Measurements from ENCODE around the gene GULP1. TPM values are rescaled to one million over a fixed set of nuclear protein-coding genes. Genes with fewer than 3 reads are reported as not detected.

Gene GULP1
- total RNA-seq, 1 experiment from 2014 or later: 140 TPM

DNA sequence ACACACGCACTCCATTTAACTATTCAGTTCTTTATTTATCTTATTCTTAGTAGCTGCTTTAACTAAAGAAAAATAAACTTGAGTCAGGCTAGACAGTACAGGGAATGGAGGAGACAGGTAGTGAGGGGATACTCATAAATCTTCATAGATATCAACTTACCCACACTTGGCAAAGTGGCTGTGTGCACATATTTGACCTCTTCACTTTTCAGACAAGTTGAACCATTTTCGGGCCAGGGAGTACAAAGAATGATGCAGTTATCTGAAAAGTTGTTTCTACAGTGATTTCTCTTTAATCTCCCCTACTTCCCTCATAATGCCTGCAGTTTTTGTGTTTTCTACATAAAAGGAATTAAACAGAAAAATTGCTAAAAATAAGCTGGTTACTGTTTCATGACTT is 307.5 kb downstream of the GULP1 start:
- H3K18ac ChIP-seq (ENCODE audit: insufficient read length, low read depth, low read length): no peak overlapping the region
- no peak overlapping the region for H3K56ac ChIP-seq (ENCODE audit: insufficient read length, low read depth, low read length)
- no peaks in the 10 kb centered on the region for H3K23me2 ChIP-seq (ENCODE audit: insufficient read length, low read depth, low read length, poor library complexity, severe bottlenecking)
- TF ChIP-seq, protein P1, sequence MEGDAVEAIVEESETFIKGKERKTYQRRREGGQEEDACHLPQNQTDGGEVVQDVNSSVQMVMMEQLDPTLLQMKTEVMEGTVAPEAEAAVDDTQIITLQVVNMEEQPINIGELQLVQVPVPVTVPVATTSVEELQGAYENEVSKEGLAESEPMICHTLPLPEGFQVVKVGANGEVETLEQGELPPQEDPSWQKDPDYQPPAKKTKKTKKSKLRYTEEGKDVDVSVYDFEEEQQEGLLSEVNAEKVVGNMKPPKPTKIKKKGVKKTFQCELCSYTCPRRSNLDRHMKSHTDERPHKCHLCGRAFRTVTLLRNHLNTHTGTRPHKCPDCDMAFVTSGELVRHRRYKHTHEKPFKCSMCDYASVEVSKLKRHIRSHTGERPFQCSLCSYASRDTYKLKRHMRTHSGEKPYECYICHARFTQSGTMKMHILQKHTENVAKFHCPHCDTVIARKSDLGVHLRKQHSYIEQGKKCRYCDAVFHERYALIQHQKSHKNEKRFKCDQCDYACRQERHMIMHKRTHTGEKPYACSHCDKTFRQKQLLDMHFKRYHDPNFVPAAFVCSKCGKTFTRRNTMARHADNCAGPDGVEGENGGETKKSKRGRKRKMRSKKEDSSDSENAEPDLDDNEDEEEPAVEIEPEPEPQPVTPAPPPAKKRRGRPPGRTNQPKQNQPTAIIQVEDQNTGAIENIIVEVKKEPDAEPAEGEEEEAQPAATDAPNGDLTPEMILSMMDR (conservative IDR thresholded peaks at IDR 0.05): no peak
- H2BK20ac ChIP-seq (ENCODE audit: low read depth, low read length, poor library complexity, severe bottlenecking): no peak overlapping the region
- Mint-ChIP-seq H3K27me3 (ENCODE audit: low read depth) (no peaks in the 10 kb centered on the region), H3K27ac (peak overlapping the region in 2 of 3 experiments; percentile 4 to 86; a peak in 3 of 7 replicates), H3K9me3 (no peaks in the 10 kb centered on the region), H3K36me3 (ENCODE audit: insufficient read depth in 1 of 3, low read depth in 3 of 3) (peaks cover 2 to 8% (median 3%) of the 10 kb centered on the region in 3 experiments; a peak in 3 of 7 replicates), H3K4me1 (peaks cover 23 to 24% of the 10 kb centered on the region in 2 experiments), H3K4me3 (no peak overlapping the region)
- no peaks in the 10 kb centered on the region for H3K9me3 ChIP-seq (ENCODE audit: control insufficient read depth, low read depth, low read length)
- no CpG with 5 or more reads among the region's 2 CpGs for WGBS (ENCODE audit: extremely low coverage, insufficient read length, low lambda C conversion rate)
- no peak for DNase-seq
- no peak overlapping the region for H4K91ac ChIP-seq (ENCODE audit: insufficient read length, low read depth, low read length)
- no peak overlapping the region for H3K4me2 ChIP-seq (ENCODE audit: insufficient read depth, insufficient read length, low read length)
- H3K4ac ChIP-seq (ENCODE audit: low read depth, low read length): no peak overlapping the region
- H4K20me1 ChIP-seq (ENCODE audit: control insufficient read depth, insufficient read depth, insufficient read length): no peaks in the 10 kb centered on the region
- H2AK5ac ChIP-seq (ENCODE audit: insufficient read length, low read length): no peak overlapping the region
- no peaks in the 10 kb centered on the region for H3K27me3 ChIP-seq (ENCODE audit: insufficient read depth, low read length)
- H3T11ph ChIP-seq (ENCODE audit: low read length): no peak overlapping the region
- H2BK15ac ChIP-seq (ENCODE audit: low read depth, low read length): no peak overlapping the region
- H2AFZ ChIP-seq (ENCODE audit: low read length): no peak overlapping the region
- no peak overlapping the region for H2BK5ac ChIP-seq (ENCODE audit: insufficient read length, low read length)
- H2BK120ac ChIP-seq (ENCODE audit: low read depth, low read length, poor library complexity, severe bottlenecking): no peak overlapping the region
- peaks cover 3% of the 10 kb centered on the region; the same call in 1 of the 2 replicates for H3K4me1 ChIP-seq (ENCODE audit: insufficient read depth, low read length)
- no peaks in the 10 kb centered on the region for H3K79me2 ChIP-seq (ENCODE audit: insufficient read depth, low read length)
- H3K27ac ChIP-seq (ENCODE audit: insufficient read length, low read depth, low read length): no peak overlapping the region
- H2BK12ac ChIP-seq (ENCODE audit: insufficient read length, low read depth, low read length): no peak overlapping the region
- H4K5ac ChIP-seq (ENCODE audit: insufficient read length, low read depth, low read length): no peak overlapping the region
- no peak overlapping the region for H3K14ac ChIP-seq (ENCODE audit: insufficient read depth, low read length)
- H3K23ac ChIP-seq (ENCODE audit: insufficient read length, low read depth, low read length): no peak overlapping the region
- no peak overlapping the region for H4K8ac ChIP-seq (replicated peaks; ENCODE audit: insufficient read length, low read depth, low read length)
- H3K9ac ChIP-seq (ENCODE audit: extremely low read depth, insufficient read length, low read length): no peak overlapping the region
- no peaks in the 10 kb centered on the region for H3K79me1 ChIP-seq (ENCODE audit: insufficient read depth, low read depth, low read length, poor library complexity, severe bottlenecking)
